GM04503 (cell line): ENCODE data around the gene KRTCAP2.
A peak's percentile ranks its signal among the peaks of the same experiment; 100 is the strongest.

Experiments used
- DNase-seq: peaks from one replicate; pipeline ENCODE4 v3.0.0-alpha.2; 2012; ENCODE audit warnings: low read depth

KRTCAP2 gene

GRCh38 chr1:155183775-155184221 lies 10.7 kb upstream of the KRTCAP2 start:
- no peak for DNase-seq

GRCh38 chr1:155182052-155182550 lies 9.0 kb upstream of the KRTCAP2 start:
- DNase-seq, result no peak

- no peak for DNase-seq
Measured at GRCh38 chr1:155181371-155182051, 8.4 kb upstream of the KRTCAP2 start.

DNA sequence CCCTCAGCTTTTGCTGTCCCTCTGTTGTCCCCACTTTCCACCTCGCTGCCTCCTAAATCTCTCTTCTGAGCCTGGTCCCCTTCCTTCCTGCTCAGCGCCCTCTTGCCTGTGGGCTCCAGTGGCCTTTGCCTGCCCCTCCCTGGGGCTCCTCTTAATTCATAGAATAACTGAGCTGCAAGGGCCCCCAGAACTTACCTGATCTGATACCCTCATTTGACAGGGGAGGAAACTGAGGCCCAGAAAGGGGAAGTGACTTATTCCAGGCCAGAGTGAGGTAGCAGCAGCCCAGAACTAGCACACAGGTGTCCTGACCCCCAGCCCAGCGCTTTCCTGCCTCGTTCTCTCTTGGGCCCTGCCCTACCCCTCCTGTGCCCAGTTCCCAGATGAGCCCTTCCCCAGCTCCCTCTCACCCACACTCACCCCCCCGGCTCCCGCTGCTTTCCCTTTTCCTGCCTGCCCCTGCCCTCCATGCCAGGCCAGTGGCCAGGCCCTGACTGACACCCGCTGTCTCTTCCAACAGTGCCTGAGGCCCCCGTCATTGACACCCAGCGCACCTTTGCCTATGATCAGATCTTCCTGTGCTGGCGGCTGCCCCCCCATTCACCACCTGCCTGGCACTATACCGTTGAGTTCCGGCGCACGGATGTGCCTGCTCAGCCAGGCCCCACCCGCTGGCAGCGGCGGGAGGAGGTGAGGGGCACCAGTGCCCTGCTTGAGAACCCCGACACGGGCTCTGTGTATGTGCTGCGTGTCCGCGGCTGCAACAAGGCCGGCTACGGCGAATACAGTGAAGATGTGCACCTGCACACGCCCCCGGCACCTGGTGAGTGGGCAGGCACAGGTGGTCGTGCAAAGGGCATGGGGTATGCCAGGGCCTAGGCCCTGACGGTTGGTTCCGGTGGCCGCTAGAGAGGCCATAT lies 6.3 kb upstream of the KRTCAP2 start:
- no peak for DNase-seq

- no peak for DNase-seq
Measured at GRCh38 chr1:155178441-155179111, 5.5 kb upstream of the KRTCAP2 start.

DNA sequence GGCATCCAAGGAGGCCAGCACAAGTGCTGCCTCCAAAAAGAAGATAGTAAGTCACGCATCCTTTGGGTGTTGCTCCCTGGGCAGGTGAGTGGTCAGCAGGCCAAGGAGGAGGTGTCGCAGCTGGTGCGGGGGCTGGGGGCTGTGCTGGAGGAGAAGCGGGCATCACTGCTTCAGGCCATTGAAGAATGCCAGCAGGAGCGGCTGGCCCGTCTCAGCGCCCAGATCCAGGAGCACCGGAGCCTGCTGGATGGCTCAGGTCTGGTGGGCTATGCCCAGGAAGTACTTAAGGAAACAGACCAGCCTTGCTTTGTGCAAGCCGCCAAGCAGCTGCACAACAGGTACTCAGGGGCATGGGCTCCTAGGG lies 4.8 kb upstream of the KRTCAP2 start:
- no peak for DNase-seq

- DNase-seq, result no peak
Measured at GRCh38 chr1:155177192-155177917, 4.3 kb upstream of the KRTCAP2 start.

DNA sequence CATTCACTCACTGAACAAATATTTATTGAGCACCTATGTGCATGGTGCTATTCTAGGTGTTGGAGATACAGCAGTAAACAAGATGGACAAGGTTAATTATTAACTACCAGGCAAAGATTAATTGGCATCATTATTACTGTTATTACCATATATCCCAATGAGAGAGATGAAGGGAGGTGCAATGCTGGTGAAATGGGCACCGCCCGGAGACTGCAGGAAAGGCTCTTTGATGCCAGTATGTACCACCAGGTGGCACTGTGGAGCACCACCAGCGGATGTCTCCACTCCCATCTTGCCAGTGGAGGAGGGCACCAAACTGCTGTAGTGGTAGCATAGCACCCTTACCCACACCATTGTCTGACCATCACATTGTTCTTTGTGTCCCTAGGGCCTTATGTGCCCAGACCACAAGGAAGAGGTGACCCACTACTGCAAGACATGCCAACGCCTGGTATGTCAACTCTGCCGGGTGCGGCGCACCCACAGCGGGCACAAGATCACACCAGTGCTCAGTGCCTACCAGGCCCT lies 3.5 kb upstream of the KRTCAP2 start:
- DNase-seq, result peak; percentile 16

- DNase-seq, result no peak
Measured at GRCh38 chr1:155175927-155176371, 2.8 kb upstream of the KRTCAP2 start.

GRCh38 chr1:155175281-155175926 lies 2.3 kb upstream of the KRTCAP2 start:
- no peak for DNase-seq

DNA sequence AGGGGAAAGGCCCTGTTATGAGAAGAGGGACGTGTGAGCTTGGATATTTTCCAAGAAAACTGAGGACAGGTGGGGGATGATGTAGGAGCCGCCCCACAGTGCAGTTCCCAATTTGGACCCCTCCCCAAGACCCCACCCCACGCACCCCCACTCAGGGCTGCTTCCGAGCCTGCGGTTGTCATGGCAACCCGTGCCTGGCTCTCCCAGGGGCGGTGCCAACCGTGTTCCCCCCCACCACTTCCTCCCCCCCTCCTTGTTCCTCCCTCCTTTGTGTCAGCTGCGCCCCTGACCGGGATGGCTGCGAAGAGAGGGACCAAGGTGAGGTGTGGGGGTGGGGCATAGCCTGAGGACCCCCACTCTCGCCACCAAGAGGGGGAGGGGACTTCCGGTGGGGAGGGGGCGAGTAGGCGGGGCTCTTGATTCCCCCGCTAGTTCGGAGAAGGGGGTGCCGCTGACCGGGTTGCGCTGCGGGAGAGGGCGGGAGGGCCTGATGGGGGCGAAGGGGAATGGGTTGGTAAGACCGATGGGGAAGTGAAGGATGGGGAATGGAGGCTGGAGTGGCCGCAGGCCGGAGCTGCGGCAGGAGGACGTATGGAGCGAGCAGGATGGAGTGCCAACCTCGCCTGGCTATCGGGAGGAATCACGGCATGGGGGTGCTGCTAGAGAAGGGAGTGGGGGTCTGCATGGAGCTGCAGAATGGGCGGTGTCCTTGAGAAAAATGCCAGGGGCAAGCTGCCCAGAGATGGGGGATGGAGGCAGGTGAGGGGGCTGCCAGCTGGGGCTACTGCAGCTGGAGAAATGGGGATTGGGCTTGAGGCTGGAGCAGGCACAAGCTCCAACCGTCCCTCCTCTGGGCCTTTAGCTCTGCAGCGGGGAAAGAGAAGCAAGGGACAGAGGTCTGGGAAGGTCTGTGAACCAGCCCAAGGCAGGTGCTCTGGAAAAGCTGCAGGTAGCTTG lies 1.5 kb upstream of the KRTCAP2 start:
- DNase-seq, result no peak

DNA sequence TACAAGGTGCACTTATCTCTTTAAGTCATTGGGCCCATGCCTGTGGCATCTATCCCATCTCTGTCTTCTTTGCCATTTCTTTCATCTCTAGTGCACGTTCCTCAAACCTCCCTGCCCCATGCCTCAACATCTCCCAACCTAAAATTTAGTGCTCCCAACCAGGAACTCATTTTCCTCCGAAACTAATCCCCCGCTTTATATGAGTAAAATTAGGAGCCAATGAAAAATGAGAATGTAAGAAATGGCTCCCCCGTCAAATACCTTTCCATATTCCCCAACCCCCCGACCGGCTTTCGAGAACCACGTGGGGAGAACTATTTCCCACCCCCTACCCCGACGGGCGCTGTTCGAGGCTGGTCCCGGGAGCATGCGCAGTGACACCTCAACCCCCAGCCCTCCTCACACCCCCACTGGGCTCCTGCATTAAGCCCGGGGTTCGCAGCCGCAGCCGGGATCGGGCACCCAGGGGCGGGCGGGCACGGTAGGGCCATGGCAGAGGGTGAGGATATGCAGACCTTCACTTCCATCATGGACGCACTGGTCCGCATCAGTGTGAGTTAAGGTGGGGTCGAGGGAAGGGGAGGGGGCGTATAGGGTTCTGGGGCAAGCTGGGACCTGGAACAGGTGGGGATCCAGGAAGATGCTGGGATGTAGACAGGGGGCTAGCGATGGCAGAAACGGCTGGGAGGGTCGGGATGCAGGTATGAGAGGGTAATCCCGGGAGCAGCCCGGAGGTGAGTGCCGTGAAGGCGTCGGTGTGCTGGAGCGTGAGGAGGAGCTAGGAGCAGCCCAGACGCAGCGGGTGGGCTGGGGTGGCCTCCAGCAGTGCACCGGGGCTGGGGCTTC lies 597 bp upstream of the KRTCAP2 start, which contains the start of gene TRIM46:
Gene TRIM46, plus strand, starts transcription at position 372 of the 846 bp plus-strand sequence. Its CDS starts 118 bp downstream, at position 490.
- no peak for DNase-seq

DNA sequence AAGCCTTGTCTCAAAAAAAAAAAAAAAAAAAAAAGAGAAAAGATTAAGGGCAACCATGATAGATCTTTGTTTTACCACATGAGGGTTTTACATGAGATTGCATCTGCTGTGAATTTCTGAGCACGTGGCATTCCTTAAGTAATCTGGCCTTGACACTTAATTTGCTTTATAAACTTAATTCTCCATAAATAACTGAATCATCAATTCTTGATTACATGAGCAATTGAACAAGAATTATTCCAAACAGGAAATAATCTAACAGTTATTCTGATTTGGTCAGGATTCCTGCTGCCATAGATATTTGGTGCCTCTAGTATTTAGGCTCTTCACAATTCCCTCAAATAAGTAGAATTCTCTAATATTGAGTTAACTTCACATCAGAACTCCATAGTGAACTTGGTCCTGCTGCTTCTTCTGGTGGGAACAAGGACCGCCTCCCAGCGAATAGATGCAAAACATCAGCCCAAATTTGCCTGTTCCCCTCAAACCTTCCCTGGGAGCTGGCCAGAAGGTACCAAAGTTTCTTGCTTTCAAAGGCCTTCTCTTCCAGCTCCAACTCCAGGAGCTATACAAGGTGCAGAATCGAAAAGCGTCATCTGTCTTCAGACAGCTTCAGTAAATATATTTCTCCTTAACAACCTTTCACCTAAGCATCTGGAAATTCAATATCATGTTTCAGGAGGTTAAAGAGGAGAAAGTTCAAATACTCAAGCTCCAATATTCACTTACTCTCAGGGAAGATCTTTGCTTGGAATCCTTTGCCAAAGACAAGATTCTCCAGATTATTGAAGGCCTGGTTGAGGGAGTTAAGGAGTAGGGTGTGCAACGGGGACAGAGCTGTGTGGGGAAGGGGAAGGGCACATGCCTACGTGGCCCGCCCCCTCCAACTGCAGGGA lies 1.0 kb downstream of the KRTCAP2 start:
- no peak for DNase-seq

DNA sequence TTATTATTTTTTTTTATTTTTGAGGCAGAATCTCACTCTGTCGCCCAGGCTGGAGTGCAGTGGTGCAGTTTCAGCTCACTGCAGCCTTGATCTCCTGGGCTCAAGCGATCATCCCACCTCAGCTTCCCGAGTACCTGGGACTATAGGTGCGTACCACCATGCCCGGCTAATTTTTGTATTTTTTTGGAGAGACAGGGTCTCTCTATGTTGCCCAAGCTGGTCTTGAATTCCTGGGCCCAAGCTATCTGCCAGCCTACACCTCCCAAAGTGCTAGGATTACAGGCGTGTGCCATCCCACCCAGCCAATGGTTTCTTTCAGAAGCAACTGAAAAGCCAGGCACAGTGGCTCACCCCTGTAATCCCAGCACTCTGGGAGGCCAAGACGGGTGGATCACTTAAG lies 2.3 kb downstream of the KRTCAP2 start:
- DNase-seq, result no peak

DNA sequence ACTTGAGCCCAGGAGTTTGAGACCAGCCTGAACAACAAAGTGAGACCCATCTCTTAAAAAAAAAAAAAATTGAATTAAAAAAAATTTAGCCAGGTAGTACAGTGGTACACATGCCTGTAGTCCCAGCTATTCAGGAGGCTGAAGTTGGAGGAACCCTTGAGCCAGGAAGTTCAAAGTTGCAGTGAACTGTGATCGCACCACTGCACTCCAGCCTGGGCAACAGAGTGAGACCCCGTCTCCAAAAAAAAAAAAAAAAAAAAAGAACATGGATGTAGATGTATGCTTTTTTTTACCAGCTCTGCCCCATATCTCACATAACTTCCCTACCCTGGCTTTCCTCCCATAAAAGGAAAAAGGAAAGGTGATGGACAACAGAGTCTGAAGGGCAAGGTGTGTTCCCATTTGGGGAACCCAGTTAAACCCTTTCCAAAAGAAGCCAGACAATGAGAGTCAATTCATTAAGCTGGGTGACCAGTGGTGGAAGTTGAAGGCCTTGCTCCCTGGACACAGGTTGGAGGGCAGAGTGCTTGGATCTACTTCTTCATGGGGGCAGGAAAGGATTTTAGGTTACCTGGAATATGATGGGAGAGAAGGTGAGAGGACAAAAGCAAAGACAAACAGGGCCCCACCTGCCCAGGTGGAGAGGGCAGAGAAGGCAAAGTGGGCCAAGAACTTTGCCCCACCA lies 2.9 kb downstream of the KRTCAP2 start:
- no peak for DNase-seq

DNA sequence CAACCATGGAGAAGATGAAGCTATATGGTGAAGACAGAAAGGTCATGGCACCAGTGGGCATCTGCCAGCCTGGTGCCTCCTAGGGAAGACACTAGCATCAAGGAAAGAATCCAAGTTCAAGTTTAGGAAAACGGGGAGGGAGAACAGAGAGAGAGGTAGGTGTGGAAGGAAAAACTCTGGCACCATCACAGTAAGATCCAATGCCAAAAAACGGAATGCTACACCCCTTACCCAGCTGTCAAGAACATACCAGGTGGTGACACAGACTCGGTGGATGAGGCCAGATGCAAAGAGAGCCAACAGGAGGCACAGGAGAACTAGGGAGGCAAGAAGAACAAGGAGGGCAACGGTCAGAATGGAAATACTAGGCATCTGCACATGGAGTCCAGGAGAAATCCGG lies 3.6 kb downstream of the KRTCAP2 start:
- DNase-seq, result no peak
